ENCODE measurements around the gene PCBP3. TPM values are rescaled to one million over a fixed set of nuclear protein-coding genes. Genes with fewer than 3 reads are reported as not detected.

Gene PCBP3
- total and polyA plus RNA-seq, 2 of the 8 experiments (the other 6 are each of a cell fraction or from before 2014, with no cell fraction given), result 3.5 to 6.3 TPM

- Histone ChIP-seq H3K79me2 (ENCODE audit: control insufficient read depth in 1 of 2, insufficient read depth in 2 of 2, low read length in 2 of 2) (no peaks in the 10 kb centered on the region), H3K79me1 (ENCODE audit: low read depth, low read length) (no peaks in the 10 kb centered on the region), H3K4me2 (ENCODE audit: insufficient read depth in 1 of 2, low read depth in 2 of 2, low read length in 2 of 2) (no peak overlapping the region), H2AFZ (ENCODE audit: low read length) (no peak overlapping the region), H2BK12ac (ENCODE audit: low read depth, low read length) (no peak overlapping the region), H3K14ac (ENCODE audit: insufficient read length) (no peak overlapping the region), H2AK5ac (ENCODE audit: low read depth, low read length) (no peak overlapping the region), H3K23me2 (ENCODE audit: low read depth, low read length) (no peaks in the 10 kb centered on the region), H3K4me3 (ENCODE audit: extremely low read depth in 1 of 4, insufficient read depth in 2 of 4, low read depth in 3 of 4, low read length in 4 of 4) (no peak overlapping the region), H2BK5ac (ENCODE audit: low read depth, low read length) (no peak overlapping the region), H3K27me3 (replicated peaks in 1 of 4; ENCODE audit: control insufficient read depth in 3 of 4, extremely low read depth in 1 of 4, insufficient read depth in 3 of 4, low read length in 3 of 4) (no peaks in the 10 kb centered on the region), H2BK15ac (ENCODE audit: low read length) (no peak overlapping the region), H4K8ac (ENCODE audit: extremely low read depth, insufficient read depth, low read length) (no peak overlapping the region), H3K9ac (replicated peaks in 1 of 4; ENCODE audit: extremely low read depth in 1 of 4, low read depth in 3 of 4, low read length in 3 of 4) (no peak overlapping the region), H3K23ac (ENCODE audit: insufficient read length) (no peak overlapping the region), H3K27ac (ENCODE audit: low read depth, low read length) (no peak overlapping the region), H4K5ac (ENCODE audit: insufficient read length, low read depth, low read length) (no peak overlapping the region), H4K20me1 (replicated peaks in 1 of 2; ENCODE audit: control insufficient read depth in 1 of 2, insufficient read depth in 2 of 2, low read length in 2 of 2) (peaks cover 0 to 1% of the 10 kb centered on the region in 2 experiments), H3K56ac (replicated peaks; ENCODE audit: insufficient read length, low read depth, low read length) (no peak overlapping the region), H2BK120ac (replicated peaks; ENCODE audit: low read depth, low read length) (no peak overlapping the region), H4K91ac (replicated peaks; ENCODE audit: insufficient read length, low read length) (no peak overlapping the region), H3K36me3 (ENCODE audit: control insufficient read depth in 2 of 4, insufficient read depth in 4 of 4, low read length in 3 of 4) (no peaks in the 10 kb centered on the region), H3K18ac (ENCODE audit: extremely low read depth, low read length) (no peak overlapping the region), H3K4me1 (replicated peaks in 1 of 4; ENCODE audit: control insufficient read depth in 3 of 4, insufficient read depth in 4 of 4, low read length in 3 of 4) (no peaks in the 10 kb centered on the region), H3K9me3 (ENCODE audit: insufficient read depth in 2 of 2, low read depth in 1 of 2, low read length in 1 of 2) (no peaks in the 10 kb centered on the region), H2BK20ac (ENCODE audit: low read length) (no peak overlapping the region), H3K4ac (replicated peaks; ENCODE audit: insufficient read length, low read depth, low read length) (no peak overlapping the region)
- FAIRE-seq, result no peak
- POLR2A ChIA-PET (ENCODE audit: partially characterized antibody), result no interaction called here
- CTCF ChIA-PET (ENCODE audit: partially characterized antibody), result no interaction called here
- WGBS, 2 experiments (ENCODE audit: extremely low coverage in 1 of 2, insufficient coverage in 1 of 2, insufficient read length in 1 of 2, insufficient replicate concordance in 2 of 2, low coverage in 1 of 2, low lambda C conversion rate in 2 of 2, missing lambda C conversion rate in 1 of 2), result 100% methylated on average over 1 of the region's 1 CpG; no CpG with 5 or more reads in 1 of the 2 experiments
- no peak for DNase-seq (ENCODE audit: low read depth in 1 of 2, low spot score in 2 of 2)
- TF ChIP-seq KDM1A (IDR thresholded peaks at IDR 0.05; ENCODE audit: borderline replicate concordance, low read length), result no peak
- TF ChIP-seq GTF2F1 (IDR thresholded peaks at IDR 0.05; ENCODE audit: borderline replicate concordance, low read depth, low read length), result no peak
- TF ChIP-seq ASH2L (IDR thresholded peaks at IDR 0.05; ENCODE audit: low read length), result no peak
- TF ChIP-seq TCF12 (IDR thresholded peaks at IDR 0.05; ENCODE audit: low read depth, low read length), result no peak
These were observed 25.9 kb downstream of the PCBP3 start for GRCh38 chr21:45669382-45669781.
